Uterus (tissue), 2 donors: ENCODE measurements around the gene PIK3CB.

Experiments used
- CTCF ChIP-seq, 4 experiments: fragments of 200-600 bp in 2 of 4; fragments of 450-650 bp in 2 of 4; sonication (generic) in 2 of 4; IDR thresholded peaks; one replicate each; pipeline ENCODE4 v1.5.1; 2016 to 2019; ENCODE audit warnings: antibody characterized with exemption in 4 of 4, mild to moderate bottlenecking in 2 of 4, moderate library complexity in 1 of 4
- POLR2A ChIP-seq, 2 donors: fragments of 450-650 bp; IDR thresholded peaks; one replicate each; pipeline ENCODE4 v1.6.1; 2016; ENCODE audit warnings: antibody characterized with exemption in 2 of 2, mild to moderate bottlenecking in 1 of 2, moderate library complexity in 1 of 2

- TF ChIP-seq CTCF (IDR thresholded peaks at IDR 0.05) (no peak), POLR2A (IDR thresholded peaks at IDR 0.05) (no peak)
These were observed 59.5 kb downstream of the PIK3CB start for GRCh38 chr3:138775254-138775595.
